SK-N-MC (cell line): Measurements from ENCODE around the gene C4orf50.

Source experiments
- EZH2 ChIP-seq: fragments of 200-600 bp; sonication (generic); IDR thresholded peaks from one replicate; pipeline ENCODE4 v1.6.1; 2017; ENCODE audit warnings: antibody characterized with exemption
- FOXP2 ChIP-seq: optimal IDR thresholded peaks from 2 replicates; pipeline ENCODE3; 2011; ENCODE audit warnings: mild to moderate bottlenecking, moderate library complexity; ENCODE audit not compliant: insufficient read depth; ENCODE audit errors: extremely low read length, control extremely low read depth
- POLR2AphosphoS5 ChIP-seq: IDR thresholded peaks from 2 replicates; pipeline ENCODE4 v1.6.1; 2012; ENCODE audit warnings: mild to moderate bottlenecking, low read depth, low read length, borderline replicate concordance

- no peak for TF ChIP-seq POLR2AphosphoS5
- no peak for TF ChIP-seq EZH2
- TF ChIP-seq FOXP2: no peak
These were observed 139.9 kb downstream of the C4orf50 start for GRCh38 chr4:5878359-5878758.
